Left kidney (tissue), 2 donors: ENCODE results near the gene ABHD5. TPM values are rescaled to one million over a fixed set of nuclear protein-coding genes. Genes with fewer than 3 reads are reported as not detected.

ENCODE experiments used
- DNase-seq: peaks from one replicate; pipeline ENCODE4 v3.0.0-alpha.2; 2013
- polyA plus RNA-seq: library from polyadenylated mRNA; unstranded; fragments of 120-200 nt; gene quantifications from one replicate; pipeline ENCODE4 v1.2.1, GENCODE V29; 2013; ENCODE audit not compliant: insufficient read length

ABHD5 gene
- polyA plus RNA-seq, 1 donor: 25.8 TPM

GRCh38 chr3:43709022-43709421 is 18.3 kb downstream of the ABHD5 start:
- no peak for DNase-seq

DNA sequence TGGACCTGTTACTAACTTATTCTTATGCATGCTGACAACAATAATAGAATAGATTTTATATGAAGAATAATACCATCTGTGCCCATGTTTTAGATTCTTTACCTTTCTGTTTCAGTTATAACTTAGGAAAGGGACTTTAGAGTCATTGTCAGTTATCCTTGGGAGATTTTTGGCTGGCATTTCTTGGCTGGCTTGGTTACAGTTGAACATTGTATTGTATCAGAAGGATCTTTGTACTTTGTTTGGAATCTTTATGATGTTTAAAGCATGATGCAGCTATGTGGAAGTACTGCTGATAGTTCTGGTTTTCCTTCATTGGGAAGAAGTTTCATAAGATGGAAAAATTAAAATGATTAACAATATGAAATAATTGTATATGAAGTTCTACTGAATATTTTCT is 19.9 kb downstream of the ABHD5 start:
- no peak for DNase-seq

GRCh38 chr3:43718296-43718695 is 27.6 kb downstream of the ABHD5 start:
- no peak for DNase-seq

- DNase-seq: no peak
These were observed 32.5 kb downstream of the ABHD5 start for GRCh38 chr3:43723121-43723734.

GRCh38 chr3:43726521-43726920 is 35.8 kb downstream of the ABHD5 start:
- no peak for DNase-seq

DNA sequence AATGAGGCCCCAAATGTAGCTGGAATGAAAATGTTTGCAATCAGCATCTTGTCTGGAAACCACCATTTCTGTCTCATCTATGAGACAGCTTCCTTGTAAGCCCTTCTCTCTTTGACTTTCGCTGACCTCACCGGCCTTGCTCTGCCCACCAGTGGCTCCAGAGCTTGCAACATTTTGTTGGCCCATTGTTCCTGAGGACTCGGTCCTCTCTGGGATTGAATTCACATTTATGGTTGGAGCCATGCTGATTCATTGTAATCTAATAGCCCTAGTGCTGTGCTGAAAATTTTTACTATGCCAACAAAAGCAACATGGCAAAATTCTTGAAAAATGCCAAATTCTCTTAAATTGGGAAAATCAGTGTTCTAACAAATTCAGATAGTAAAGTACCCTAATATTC is 37.2 kb downstream of the ABHD5 start:
- no peak for DNase-seq

- DNase-seq: no peak
These were observed 37.7 kb downstream of the ABHD5 start for GRCh38 chr3:43728476-43728875.

DNA sequence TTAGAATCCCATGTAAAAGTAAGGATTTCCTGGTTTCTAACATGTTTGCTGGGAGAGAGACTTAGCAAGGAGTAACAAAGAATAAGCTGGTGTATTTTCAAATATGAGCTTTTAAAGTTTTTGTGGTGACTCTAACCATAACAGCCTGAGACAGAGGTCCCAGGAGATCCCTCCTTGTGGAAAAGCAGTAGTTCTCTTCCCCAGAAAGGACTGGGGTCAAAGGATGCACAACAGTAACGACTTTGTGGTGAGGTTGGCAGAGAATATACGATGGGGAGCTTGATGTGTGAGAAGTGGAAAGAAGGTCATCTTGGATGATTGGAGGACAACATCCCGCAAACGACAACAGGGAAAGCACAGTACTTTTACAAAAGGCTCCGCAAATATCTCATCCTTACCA is 38.2 kb downstream of the ABHD5 start:
- no peak for DNase-seq

DNA sequence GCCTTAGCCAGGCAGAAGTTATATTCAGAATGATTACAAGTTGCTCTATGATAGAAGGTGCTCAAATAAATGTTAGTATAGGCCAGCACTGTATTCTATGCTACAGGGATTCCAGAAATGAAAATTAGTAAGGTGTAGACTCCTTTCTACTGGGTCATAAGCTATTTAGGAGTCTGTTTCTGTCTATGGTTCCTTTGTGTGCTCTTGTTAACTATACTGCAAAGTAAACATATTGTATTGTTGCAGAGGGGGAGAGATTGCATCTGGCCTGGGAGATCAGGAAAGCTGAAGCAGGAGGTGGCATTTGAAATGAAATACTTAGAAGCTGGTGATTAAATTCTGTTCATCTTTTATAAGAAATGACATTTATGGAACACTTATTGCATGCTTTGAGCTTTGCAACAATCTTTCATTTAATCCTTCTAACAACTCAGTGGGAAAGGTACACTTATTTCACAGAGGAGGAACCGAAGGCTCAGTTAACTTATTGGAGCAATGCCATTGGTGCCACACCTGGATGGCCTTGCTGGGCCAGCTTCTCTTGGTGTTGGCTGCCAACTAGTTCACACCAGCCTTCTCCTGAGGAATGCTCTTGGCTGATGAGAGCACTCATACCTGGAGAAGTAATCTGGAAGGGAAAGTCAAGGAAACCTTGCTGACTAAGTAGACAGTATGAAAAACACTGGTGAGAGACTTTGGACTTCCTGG is 39.1 kb downstream of the ABHD5 start:
- no peak for DNase-seq

GRCh38 chr3:43732747-43733425 is 42.1 kb downstream of the ABHD5 start:
- DNase-seq: no peak

DNA sequence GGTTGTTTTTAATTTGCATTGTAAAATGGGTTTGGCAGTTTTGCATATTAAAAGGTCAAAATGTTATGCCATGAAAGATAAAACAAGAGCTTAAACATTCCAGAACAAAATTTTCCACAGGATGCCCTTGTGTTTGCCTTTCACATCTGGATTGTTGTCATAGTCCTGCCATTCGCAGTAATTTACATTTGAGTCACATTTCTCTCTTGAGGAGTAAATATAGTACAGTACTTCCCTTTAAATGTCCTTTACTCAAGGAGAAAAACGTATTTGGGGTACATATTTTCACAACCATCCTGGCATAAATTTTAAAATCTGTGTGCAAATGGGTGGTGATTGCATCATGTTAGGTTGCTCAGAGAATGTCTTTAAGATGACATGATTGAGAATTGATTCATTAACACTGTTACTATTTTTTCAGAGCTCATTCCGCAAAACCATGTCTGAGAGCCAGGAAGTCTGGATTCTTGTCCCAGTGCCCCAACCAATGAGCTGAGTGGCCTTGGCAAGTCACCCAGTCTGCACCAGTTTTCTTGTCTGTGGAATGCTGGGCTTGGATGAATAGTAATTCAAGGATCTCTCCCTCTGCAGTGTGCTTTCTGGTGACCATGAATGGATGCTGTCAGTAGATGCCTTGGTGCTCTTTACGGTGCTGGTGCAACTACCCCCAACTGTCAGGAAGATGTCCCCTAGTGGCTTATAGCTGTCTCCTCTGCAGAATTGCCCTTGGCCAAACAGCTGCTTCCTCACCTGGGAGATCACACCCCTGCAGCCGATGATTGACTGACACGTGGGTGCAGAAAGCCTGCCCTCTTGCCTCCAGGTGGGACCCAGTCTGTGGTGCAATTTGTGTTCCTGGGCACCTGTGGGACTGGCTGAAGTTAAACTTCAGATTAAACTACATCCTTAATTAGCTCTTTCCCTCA is 43.0 kb downstream of the ABHD5 start:
- no peak for DNase-seq

GRCh38 chr3:43734685-43735084 is 43.9 kb downstream of the ABHD5 start:
- DNase-seq: no peak

- DNase-seq: no peak
These were observed 44.9 kb downstream of the ABHD5 start for GRCh38 chr3:43735618-43736017.

DNA sequence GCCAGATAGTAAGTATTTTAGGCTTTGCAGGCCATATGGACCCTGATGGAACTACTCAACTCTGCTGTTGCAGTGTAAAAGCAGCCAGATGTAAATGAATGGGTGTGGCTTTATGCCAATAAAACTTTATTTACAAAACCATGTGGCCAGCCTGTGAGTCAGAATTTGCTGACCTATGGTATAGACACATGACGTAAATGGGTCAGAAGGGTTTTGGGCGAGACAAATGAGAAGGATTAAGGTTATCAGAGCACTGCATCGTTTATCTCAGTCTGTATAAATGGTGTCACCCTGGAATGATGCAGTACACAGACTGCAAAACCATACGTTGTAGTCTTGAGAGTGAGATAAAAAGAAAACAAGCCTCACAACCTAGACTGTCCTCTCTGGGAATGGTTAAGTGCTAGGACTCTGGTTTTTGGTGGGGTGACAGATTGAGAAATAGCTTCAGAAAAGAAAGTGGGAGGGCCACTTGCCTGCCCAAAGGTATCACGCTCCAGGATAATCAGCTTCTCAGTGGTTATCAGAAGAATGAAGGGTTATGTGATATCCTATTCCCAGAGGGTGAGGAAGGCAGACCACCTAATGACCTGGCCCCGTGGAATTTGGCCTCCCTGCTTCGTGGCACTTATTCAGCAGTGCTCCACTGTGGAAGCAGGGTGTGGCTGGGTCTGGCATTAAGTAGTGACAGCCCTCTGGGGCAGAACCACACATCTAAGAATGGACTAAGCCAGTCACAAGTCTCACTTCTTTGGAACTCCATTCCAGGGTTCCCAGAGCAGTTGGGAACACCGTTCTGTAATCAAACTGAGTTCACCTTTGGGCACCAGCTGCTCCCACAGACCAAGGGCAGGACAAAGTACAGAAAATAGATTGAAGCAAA is 46.1 kb downstream of the ABHD5 start:
- no peak for DNase-seq

- no peak for DNase-seq
These were observed 47.6 kb downstream of the ABHD5 start for GRCh38 chr3:43738305-43738704.

GRCh38 chr3:43742920-43743319 is 52.2 kb downstream of the ABHD5 start:
- no peak for DNase-seq

- no peak for DNase-seq
These were observed 56.9 kb downstream of the ABHD5 start for GRCh38 chr3:43747641-43748040.

DNA sequence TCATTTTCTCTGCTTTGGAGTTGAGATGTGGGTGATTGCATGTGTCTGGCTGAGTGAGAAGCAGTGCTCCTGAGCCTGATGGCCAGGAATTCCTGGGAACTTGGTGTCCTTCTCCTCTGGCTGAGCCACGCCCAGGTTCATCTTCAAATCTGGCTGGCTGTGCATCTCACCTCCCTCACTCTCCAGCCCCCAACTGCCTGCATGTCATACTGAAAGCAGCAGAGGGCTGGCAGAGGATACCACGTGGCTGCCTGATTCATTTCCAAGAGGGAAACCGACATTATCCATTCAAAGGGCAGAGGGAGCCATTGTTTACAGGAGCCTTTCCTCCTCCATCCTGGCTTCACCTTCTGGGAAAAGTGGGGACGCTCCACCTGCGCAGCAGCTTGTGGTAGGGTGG is 57.4 kb downstream of the ABHD5 start:
- no peak for DNase-seq

DNA sequence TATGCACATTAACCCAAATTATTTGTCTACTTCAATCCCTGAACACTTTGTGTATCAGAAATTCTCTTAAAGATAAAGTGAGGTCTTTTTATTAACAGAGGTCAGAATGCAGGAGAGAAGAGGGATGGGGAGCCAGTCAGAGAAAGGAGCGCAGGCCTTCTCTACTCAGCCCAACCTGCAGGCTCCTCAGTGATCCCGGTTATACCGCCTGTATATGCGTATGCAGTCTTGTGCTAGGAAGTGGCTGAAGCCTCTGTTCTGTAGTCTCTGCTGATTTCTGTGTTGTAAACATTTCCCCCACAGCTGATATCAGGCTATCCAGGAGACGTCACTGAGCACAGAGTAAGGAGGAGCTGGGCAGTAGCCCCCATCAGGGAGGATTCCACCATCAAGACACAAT is 57.9 kb downstream of the ABHD5 start:
- DNase-seq: no peak

GRCh38 chr3:43752905-43753304 is 62.2 kb downstream of the ABHD5 start:
- DNase-seq: no peak
